Naive thymus-derived CD8-positive, alpha-beta T cell (primary cell): ENCODE measurements around the gene RANBP1. TPM values are rescaled to one million over a fixed set of nuclear protein-coding genes. Genes with fewer than 3 reads are reported as not detected.

Experiments used
- ATAC-seq, 2 donors: fragments of 150-1000 bp; cut with Tn5 transposase in 1 of 2; sonication (Bioruptor Pico), chemical (Tn5 transposase) in 1 of 2; 1 replicate in 1 of 2; 2 replicates in 1 of 2; pipeline ENCODE4 v1.10.0; 2021; ENCODE audit warnings: mild to moderate bottlenecking in 2 of 2, moderate library complexity in 2 of 2
- POLR2A ChIA-PET: fragments of 350-600 bp; sonication (Branson Sonifier 250); formaldehyde crosslinking; loops from one replicate; lab custom pipeline; 2021; ENCODE audit warnings: antibody characterized with exemption; lab: Charles Lee
- DNase-seq, 10 donors: peaks; one replicate each; pipeline versions ENCODE4 v3.0.0 to v3.0.0-alpha.2; 2020 to 2022
- H3K27ac Mint-ChIP-seq, 10 donors: one replicate each; pipeline ENCODE4 v1.8.0; 2020 to 2022; ENCODE audit warnings: mild to moderate bottlenecking in 10 of 10, mixed read lengths in 10 of 10, moderate library complexity in 4 of 10, inconsistent platforms in 1 of 10
- H3K27me3 Mint-ChIP-seq, 5 donors: one replicate each; pipeline ENCODE4 v1.8.0; 2021 to 2022; ENCODE audit warnings: mixed read lengths in 5 of 5
- H3K36me3 Mint-ChIP-seq, 3 donors: one replicate each; pipeline ENCODE4 v1.8.0; 2020 to 2022; ENCODE audit warnings: mixed read lengths in 3 of 3, mild to moderate bottlenecking in 2 of 3, inconsistent platforms in 1 of 3
- H3K4me1 Mint-ChIP-seq, 4 donors: one replicate each; pipeline ENCODE4 v1.8.0; 2021 to 2022; ENCODE audit warnings: mixed read lengths in 4 of 4
- H3K4me3 Mint-ChIP-seq, 10 donors: one replicate each; pipeline ENCODE4 v1.8.0; 2020 to 2022; ENCODE audit warnings: mild to moderate bottlenecking in 10 of 10, mixed read lengths in 10 of 10, moderate library complexity in 6 of 10, inconsistent platforms in 1 of 10
- H3K9me3 Mint-ChIP-seq, 9 donors: one replicate each; pipeline ENCODE4 v1.8.0; 2020 to 2022; ENCODE audit warnings: mixed read lengths in 9 of 9, mild to moderate bottlenecking in 3 of 9, inconsistent platforms in 1 of 9, moderate library complexity in 1 of 9
- polyA plus RNA-seq, 3 donors: library from polyadenylated mRNA; unstranded; fragments of 300-500 nt; fragmentation: Illumina TruSeq; gene quantifications; one replicate each; pipeline ENCODE4 v1.2.3, GENCODE V29; 2021
- total RNA-seq, 8 experiments: library from RNA in 2 of 8; stranded (reverse) in 2 of 8; gene quantifications; one replicate each; pipeline ENCODE4 v1.2.3 and lab custom pipeline; 2021 to 2026

RANBP1 gene
- total and polyA plus RNA-seq, 5 experiments from 2014 or later: 64.0 to 106 (median 72.5) TPM

DNA sequence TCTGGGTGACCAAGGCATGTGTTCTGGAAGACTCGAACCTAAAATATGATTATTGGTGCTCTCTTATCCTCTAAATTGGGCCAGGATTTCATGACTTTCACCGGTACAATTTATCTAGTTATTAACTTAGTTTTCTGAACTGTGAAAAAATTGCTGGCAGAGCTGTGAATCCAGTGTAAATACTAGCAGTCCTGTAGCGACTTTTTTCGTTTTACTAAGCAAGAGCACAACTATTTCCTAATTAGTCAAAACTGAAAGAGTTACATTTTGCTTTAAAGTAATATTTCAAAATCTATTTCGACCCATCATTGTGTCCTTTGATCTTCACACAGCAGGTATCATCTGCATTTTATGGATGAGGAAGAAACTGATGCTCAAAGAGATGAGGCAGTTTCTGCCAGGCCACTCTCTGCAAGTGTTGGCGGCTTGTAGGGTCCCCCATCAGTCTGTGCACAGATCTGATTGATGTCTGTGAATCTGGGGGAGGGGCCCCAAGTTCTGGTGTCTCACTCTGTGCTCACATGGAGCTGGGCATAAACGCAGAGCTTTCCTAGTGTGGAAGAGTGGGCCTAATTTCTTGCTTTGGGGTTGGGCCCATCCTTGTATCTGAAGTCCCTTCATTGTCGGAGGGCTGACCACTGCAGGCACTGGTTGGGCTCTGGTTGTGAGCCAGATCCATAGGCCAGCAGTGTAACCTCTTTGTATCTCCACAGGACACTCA lies 2.6 kb downstream of the RANBP1 start:
- H3K27me3 Mint-ChIP-seq: no peaks in the 10 kb centered on the region
- H3K4me3 Mint-ChIP-seq: peak overlapping the region; percentile 80 to 90 (median 83)
- peak in 1 of 10 donors; percentile 52 for DNase-seq
- ATAC-seq: no peak
- POLR2A ChIA-PET: interaction anchor here (0.6 to 3.2 kb wide), 5 partner anchors 10 to 687 kb away, joined by 3 to 23 read pairs (median 4); partner anchors contain the start of genes HIRA, MRPL40 and TANGO2
- peak overlapping the region; percentile 70 to 94 (median 87) for H3K27ac Mint-ChIP-seq
- H3K9me3 Mint-ChIP-seq: no peaks in the 10 kb centered on the region
- peaks cover 17 to 61% (median 45%) of the 10 kb centered on the region in 4 donors for H3K4me1 Mint-ChIP-seq
- peaks cover 0 to 33% (median 3%) of the 10 kb centered on the region in 3 donors for H3K36me3 Mint-ChIP-seq

DNA sequence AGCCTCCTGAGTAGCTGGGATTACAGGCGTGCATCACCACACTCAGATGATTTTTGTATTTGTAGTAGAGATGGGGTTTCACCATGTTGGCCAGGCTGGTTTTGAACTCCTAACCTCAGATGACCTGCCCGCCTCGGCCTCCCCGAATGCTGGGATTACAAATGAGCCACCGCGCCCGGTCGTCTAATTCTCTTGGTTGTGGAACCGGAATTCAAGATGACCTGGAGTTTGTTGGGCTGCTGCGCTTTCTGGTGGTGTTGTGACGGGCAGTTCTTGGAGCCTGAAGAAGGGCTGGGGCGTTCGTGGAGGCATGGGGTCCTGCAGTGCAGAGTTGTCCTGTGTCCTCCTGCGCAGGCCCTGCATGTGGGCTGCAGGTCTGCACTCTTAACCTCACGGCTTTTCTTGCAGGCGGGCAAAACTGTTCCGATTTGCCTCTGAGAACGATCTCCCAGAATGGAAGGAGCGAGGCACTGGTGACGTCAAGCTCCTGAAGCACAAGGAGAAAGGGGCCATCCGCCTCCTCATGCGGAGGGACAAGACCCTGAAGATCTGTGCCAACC lies 6.0 kb downstream of the RANBP1 start:
- Mint-ChIP-seq H3K9me3 (no peaks in the 10 kb centered on the region), H3K36me3 (peaks cover 0 to 49% (median 3%) of the 10 kb centered on the region in 3 donors), H3K4me1 (peaks cover 9 to 51% (median 27%) of the 10 kb centered on the region in 4 donors), H3K27me3 (no peaks in the 10 kb centered on the region), H3K27ac (peak overlapping the region in 5 of 10 donors; percentile 52 to 79 (median 77)), H3K4me3 (peak overlapping the region in 1 of 10 donors; percentile 34)
- no peak for DNase-seq
- ATAC-seq: no peak
- POLR2A ChIA-PET: no interaction called here

DNA sequence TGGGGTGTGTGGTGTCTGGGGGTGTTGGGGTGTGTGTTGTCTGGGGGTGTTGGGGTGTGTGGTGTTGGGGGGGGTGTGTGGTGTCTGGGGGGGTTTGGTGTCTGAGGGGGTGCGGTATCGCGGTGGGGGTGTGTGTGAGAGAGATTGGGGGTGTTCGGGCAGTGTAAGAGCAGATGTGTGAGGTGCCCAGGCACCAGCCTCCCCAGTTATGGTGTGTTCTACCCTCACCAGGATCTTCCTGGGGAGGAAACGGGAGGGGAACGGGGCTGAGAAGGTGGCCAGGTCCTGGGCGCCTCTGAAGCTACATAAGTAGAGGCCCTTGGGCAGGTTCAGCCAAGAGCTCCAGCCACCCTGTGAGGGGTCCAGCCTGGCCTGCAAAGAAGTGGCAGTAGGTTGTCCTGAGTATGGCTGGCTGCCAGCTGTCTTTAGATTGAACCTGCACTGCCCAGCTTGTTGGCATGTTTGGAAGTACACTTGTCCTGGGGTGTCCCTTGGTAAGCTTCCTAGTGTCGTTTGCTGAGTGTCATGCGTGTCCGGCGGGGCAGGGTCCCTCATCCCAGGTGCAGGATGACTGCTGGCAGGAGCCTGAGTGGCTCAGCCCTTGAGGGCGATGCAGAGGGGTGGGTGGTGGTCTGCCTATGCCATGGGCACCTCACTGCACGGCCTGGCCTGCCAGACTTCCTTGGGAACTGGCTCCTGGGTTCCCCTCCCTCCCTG lies 7.6 kb downstream of the RANBP1 start:
- POLR2A ChIA-PET: no interaction called here
- no peak for DNase-seq
- Mint-ChIP-seq H3K27me3 (no peaks in the 10 kb centered on the region), H3K27ac (peak overlapping the region in 3 of 10 donors; percentile 7 to 87 (median 51)), H3K4me1 (peaks cover 8 to 44% (median 20%) of the 10 kb centered on the region in 4 donors), H3K4me3 (peak overlapping the region in 2 of 10 donors; percentile 41 to 51), H3K36me3 (peaks cover 0 to 57% (median 3%) of the 10 kb centered on the region in 3 donors), H3K9me3 (no peaks in the 10 kb centered on the region)
- ATAC-seq: no peak

DNA sequence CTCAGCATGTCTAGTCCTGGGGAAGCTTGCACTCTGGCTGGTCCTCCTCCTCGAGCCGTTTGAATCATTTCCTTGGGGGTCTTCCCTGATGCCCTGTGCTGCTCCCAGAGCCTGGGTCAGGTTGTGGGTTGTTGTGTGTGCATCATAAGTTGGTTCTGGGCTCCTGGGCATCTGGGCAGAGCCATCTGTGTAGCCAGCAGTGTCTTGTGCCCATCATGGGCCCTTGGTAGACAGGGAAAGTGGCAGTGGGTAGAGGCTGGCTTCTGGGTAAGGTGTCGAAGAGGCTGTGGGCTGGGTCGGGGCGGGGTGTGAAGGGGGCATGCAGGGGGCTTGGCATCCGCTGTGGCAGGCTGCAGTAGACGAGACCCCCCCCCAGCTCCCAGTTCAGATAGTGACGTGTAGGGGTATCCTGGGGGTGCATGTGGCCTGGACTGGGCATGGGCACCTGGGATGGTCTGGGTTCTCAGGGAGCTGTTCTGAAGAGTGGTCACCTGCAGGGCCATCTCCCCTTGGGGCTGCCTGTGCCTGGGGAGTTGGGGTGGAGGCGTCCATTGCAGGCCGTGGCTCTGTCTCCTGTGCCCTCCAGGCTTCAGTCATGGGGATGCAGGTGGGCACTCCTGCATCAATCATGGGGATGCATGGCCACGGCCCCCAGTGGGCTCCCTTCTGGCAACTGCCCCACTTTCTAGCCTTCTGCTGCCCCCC lies 8.3 kb downstream of the RANBP1 start:
- H3K36me3 Mint-ChIP-seq: peaks cover 0 to 54% (median 3%) of the 10 kb centered on the region in 3 donors
- POLR2A ChIA-PET: no interaction called here
- no peak for DNase-seq
- peaks cover 5 to 39% (median 16%) of the 10 kb centered on the region in 4 donors for H3K4me1 Mint-ChIP-seq
- no peak for ATAC-seq
- H3K4me3 Mint-ChIP-seq: peak overlapping the region in 1 of 10 donors; percentile 20
- no peaks in the 10 kb centered on the region for H3K9me3 Mint-ChIP-seq
- no peaks in the 10 kb centered on the region for H3K27me3 Mint-ChIP-seq
- H3K27ac Mint-ChIP-seq: peak overlapping the region in 3 of 10 donors; percentile 59 to 87 (median 67)

DNA sequence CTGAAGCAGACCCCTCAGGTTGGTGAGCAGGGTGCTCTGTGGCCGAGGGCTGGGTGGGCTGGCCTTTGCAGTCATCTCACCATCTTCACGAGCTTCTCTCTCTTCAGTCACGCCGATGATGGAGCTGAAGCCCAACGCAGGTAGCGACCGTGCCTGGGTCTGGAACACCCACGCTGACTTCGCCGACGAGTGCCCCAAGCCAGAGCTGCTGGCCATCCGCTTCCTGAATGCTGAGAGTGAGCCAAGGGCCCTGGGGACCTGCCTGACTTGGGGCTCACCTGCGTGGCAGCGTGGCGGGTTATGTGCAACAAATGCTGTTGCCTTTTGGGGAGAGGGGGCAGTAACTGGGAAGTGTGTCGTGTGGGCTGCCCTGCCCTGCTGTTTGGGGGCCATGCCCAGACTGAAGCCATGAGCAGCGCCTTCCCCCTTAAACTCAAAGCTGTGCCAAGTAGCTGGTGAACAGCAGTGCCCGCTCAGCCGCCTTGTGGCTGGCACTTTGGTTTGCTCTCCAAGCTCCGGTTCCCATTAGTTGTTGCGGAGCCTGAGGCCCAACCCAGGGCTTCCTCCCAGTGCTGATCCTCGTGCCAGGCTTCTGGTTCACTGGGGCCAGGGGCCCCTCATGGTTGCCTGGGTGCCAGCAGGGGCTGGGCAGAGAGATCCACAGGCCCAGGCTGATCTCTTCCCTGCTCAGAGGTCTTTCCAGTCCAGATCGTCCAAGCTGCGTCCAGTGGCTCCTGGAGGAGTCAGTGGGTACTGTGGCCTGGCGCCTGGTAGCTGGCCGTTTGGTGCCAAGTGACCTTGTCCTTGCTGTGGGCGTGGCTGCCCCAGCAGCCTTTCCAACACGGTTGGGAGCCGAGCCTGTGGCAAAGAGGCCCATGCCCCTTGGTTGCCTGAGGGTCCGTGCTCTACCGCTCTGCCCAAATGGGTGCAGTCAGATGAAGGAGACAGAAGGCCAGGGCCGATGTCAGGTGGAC lies 9.6 kb downstream of the RANBP1 start:
- no peaks in the 10 kb centered on the region for H3K27me3 Mint-ChIP-seq

DNA sequence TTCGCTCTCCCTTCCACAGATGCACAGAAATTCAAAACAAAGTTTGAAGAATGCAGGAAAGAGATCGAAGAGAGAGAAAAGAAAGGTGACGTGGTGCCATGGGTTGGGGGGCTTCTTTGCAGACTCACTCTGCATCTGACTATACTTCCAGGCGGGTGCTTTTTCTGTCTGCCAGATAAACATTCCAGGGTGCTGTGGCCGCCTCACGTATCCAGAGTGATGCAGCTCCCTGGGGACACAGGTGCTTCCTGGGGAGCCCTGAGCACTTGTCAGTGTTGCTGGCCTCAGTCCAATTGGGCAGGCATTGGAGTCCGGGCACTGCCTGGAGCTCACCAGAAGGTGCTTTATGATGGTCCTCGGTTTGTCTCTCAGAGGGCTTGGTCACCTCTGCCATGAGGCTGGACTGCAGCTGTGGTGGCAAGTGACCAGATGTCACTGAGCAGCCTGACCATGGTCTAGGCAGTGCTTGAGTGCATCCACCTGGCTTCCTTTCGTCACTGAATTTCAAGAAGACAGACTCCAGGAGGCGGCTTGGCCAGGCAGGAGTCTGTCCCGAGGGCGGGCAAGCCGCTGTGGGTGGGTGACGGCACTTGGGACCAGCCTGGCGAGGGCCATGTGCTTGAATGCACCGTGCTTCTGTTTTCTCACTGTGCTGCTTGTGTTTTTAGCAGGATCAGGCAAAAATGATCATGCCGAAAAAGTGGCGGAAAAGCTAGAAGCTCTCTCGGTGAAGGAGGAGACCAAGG lies 10.6 kb downstream of the RANBP1 start:
- peak overlapping the region in 2 of 10 donors; percentile 27 to 83 for H3K27ac Mint-ChIP-seq
- POLR2A ChIA-PET: interaction anchor here (0.7 kb wide), 1 partner anchor 15 kb away, joined by 3 read pairs; no protein-coding TSS in a partner anchor
- H3K27me3 Mint-ChIP-seq: no peaks in the 10 kb centered on the region
- H3K9me3 Mint-ChIP-seq: no peaks in the 10 kb centered on the region
- peaks cover 5 to 29% (median 16%) of the 10 kb centered on the region in 4 donors for H3K4me1 Mint-ChIP-seq
- peaks cover 0 to 37% (median 0%) of the 10 kb centered on the region in 3 donors for H3K36me3 Mint-ChIP-seq
- no peak overlapping the region for H3K4me3 Mint-ChIP-seq
- DNase-seq: no peak
- no peak for ATAC-seq

More for the DNA sequence above, 9.6 kb downstream of the RANBP1 start:
- no peaks in the 10 kb centered on the region for H3K9me3 Mint-ChIP-seq
- no peak for ATAC-seq
- H3K36me3 Mint-ChIP-seq: peaks cover 0 to 44% (median 0%) of the 10 kb centered on the region in 3 donors
- peaks cover 5 to 38% (median 16%) of the 10 kb centered on the region in 4 donors for H3K4me1 Mint-ChIP-seq
- POLR2A ChIA-PET: interaction anchor here (0.7 kb wide), 1 partner anchor 16 kb away, joined by 3 read pairs; no protein-coding TSS in a partner anchor
- no peak overlapping the region for H3K4me3 Mint-ChIP-seq
- DNase-seq: no peak
- peak overlapping the region in 1 of 10 donors; percentile 83 for H3K27ac Mint-ChIP-seq

DNA sequence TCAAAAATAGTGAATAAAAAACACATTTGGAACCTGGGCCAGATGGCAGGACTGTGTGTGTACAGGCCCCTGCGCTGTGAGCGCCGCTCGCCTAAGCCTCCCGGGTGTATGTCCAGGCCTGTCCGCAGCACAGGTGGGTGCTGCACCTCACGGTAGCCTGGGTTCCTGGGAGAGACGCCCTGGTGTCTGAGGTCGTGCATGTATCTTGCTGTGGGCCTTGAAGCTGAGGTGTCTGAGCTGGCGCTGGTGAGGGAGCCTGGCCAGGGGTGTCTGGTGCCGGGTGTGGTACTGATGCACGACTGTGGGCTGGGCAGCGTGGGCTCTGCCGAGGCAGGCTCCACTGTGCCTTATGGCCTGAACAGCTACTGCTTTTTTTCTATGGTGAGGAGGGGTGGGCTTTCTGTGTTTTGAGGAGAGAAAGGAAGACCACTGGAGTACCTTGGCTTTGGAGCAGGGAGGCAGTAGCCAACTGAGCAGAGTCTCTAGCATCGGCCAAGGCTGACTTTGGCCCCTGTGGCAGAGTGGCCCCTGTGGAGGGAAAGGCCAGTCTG lies 11.5 kb downstream of the RANBP1 start:
- ATAC-seq (no peak), DNase-seq (no peak)
- Mint-ChIP-seq H3K9me3 (no peaks in the 10 kb centered on the region), H3K4me3 (no peak overlapping the region), H3K27me3 (no peaks in the 10 kb centered on the region), H3K27ac (peak overlapping the region in 2 of 10 donors; percentile 48 to 61), H3K4me1 (peaks cover 4 to 21% (median 11%) of the 10 kb centered on the region in 4 donors), H3K36me3 (peaks cover 0 to 29% (median 0%) of the 10 kb centered on the region in 3 donors)
- POLR2A ChIA-PET: no interaction called here

DNA sequence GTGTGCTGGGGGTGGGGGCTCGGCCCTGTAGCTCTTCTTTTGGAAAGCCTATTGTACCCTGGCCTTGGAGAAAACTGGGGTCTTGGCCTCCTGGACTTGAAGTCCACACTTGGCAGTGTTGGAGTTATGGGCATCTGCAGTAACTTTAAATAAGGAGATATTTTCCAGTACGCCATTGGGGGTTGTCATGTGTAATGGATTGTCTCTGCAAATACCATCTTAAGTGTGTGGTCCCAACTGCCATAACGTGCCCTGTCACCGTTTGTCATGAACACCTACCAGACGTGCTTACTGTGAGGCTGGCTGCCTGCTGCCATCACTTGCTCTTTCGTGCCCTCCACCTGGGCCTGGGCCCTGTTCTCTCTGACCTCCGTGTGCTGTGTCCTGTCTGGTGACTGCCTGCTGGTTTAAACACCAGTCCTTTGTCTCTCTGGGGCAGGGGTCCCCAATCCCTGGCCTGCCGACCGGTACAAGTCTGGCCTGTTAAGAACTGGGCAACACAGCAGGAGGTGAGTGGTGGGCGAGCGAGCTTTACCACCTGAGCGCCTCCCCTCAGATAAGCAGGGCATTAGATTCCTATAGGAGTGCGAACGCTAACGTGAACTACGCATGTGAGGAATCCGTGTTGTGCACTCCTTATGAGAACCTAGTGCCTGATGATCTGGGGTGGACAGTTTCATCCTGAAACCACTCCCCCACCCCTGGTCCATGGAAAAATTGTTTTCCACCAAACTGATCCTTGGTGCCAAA lies 12.1 kb downstream of the RANBP1 start:
- DNase-seq: no peak
- Mint-ChIP-seq H3K4me1 (peaks cover 4 to 27% (median 14%) of the 10 kb centered on the region in 4 donors), H3K36me3 (peaks cover 0 to 29% (median 0%) of the 10 kb centered on the region in 3 donors), H3K27me3 (no peaks in the 10 kb centered on the region), H3K27ac (peak overlapping the region in 5 of 10 donors; percentile 41 to 89 (median 61)), H3K4me3 (no peak overlapping the region), H3K9me3 (no peaks in the 10 kb centered on the region)
- POLR2A ChIA-PET: interaction anchor here (3.3 kb wide), 1 partner anchor 11 kb away, joined by 14 read pairs; the partner anchor contains the start of gene TRMT2A
- no peak for ATAC-seq

DNA sequence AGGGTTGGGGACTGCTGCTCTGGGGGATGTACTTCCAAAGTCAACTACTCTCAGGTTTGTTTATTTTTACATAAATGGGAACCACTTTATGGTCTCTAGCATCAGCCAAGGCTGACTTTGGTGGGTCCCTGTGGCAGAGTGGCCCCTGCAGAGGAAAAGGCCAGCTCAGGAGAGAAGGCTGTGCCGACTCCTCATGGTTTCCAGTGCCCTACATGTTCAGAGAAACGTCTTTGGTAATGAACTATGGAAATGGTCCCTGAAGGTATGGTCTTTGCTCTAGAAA lies 12.7 kb downstream of the RANBP1 start:
- H3K27ac Mint-ChIP-seq: peak overlapping the region in 4 of 10 donors; percentile 41 to 89 (median 80)
- POLR2A ChIA-PET: interaction anchor here (3.3 kb wide), 1 partner anchor 11 kb away, joined by 14 read pairs; the partner anchor contains the start of gene TRMT2A
- peaks cover 0 to 29% (median 0%) of the 10 kb centered on the region in 3 donors for H3K36me3 Mint-ChIP-seq
- ATAC-seq (no peak), DNase-seq (no peak)
- no peak overlapping the region for H3K4me3 Mint-ChIP-seq
- no peaks in the 10 kb centered on the region for H3K27me3 Mint-ChIP-seq
- no peaks in the 10 kb centered on the region for H3K9me3 Mint-ChIP-seq
- H3K4me1 Mint-ChIP-seq: peaks cover 4 to 31% (median 18%) of the 10 kb centered on the region in 4 donors
